ENCODE data around the gene PLEKHA4.
"Not testable (repeated sequence)": the region's sequence is repeated elsewhere in the genome, so short reads cannot be mapped to it uniquely, and the experiment has no call there.

Gene PLEKHA4

GRCh38 chr19:48887861-48888612, 19.6 kb upstream of the PLEKHA4 start:
- DNase-seq = no peak

DNA sequence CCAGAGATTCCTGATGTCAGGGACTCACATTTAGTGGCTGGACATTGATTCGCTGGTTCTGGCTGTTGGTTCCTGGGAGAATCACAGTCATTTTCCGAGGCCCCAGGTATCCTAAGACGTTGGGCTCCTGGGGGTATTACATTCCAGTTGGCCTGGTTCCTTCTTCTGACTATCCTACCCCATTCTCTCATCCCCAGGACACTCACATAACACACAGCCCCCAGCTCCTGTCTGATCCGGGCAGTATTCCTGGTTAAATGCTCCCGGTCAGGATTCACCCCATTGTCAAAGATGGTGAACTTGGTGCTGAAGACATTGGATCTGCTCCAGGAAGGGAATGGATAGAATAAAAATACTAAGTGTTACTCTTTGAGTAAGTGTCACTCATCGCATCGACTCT, 15.3 kb upstream of the PLEKHA4 start:
- DNase-seq = no peak

DNA sequence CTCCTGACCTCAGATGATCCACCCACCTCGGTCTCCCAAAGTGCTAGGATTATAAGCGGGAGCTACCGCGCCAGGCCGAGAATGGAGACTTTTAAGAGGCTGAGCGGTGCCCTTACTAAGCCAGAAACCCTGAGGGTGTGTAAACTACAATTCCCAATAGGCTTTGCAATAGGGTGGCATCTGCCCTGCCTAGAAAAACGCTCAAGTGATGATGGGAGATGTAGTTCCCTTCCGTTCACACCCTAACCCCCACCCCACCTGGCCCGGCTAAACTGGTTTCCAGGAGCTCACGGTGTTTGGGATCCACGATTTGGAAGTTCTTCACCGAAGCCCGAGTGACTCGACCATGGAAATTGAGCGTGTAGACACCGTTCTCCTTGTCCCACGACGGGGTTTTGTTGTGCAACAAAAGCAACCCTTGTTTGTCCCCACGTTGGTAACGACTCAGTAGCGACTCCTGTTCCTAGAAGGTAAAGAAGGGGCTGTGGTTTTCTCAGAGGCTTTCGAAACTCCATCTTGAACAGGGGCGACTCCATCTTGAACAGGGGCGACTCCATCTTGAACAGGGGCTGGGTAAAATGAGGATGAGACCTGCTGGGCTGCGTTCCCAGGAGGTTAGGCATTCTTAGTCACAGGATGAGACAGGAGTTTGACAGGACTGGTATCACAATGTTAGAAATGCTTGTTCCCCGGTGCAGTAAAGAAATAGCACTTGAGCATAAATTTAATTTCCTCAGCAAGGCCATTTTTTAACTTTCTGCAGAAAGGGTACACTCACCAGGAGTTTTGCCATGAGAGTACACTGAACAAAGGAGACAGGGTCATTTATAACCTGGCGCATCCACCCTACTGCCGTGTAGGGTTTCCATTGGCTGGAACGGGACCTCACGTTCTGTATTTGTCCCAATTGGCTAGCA, 13.6 kb upstream of the PLEKHA4 start:
- no peak for DNase-seq

DNA sequence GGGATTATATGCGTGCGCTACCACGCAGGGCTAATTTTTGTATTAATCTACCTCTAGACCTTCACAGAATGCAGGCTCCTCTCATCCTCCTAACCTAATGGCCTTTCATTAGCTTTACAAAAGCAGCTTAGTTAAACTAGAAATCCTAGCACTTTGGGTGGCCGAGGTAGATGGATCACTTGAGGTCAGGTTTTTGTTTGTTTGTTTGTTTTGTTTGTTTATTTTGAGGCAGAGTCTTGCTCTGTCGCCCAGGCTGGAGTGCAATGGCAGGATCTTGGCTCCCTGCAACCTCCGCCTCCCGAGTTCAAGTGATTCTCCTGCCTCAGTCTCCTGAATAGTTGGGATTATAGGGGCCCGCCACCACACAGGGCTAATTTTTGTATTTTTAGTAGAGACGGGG, 11.3 kb upstream of the PLEKHA4 start:
- not testable (repeated sequence) for DNase-seq

- no peak for DNase-seq
Observed at GRCh38 chr19:48879025-48879637, 10.7 kb upstream of the PLEKHA4 start.

DNA sequence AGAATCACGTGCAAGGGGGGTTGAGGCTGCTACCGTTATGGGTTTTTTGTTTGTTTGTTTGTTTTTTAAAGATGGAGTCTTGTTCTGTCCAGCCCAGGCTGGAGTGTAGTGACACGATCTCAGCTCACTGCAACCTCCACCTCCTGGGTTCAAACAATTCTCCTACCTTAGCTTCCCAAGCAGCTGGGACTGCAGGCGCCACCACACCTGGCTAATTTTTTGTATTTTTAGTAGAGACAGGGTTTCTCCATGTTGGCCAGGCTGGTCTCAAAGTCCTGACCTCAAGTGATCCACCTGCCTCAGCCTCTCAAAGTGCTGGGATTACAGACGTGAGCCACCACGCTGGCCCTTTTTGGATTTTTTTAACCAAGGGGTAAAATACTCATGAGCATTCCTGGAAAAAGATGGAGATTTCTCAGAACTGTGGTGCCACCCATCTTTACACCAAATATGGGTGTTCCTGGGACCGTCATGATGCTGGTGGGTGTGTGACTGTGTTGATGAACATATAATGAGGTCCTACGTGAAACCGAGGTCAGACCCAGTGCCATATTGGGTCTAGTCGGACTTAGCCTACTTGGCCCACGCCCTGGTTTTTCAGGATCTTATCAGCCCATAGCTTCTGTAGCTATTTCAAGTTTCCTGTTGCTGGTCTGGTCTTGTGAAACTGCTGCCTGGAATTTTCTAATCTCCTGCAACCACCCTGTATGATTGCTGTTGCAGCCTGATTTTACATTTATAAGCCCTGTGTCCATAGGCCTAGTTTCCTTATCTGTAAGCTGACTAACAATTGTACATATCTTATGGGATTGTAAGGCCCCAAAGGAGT, 10.0 kb upstream of the PLEKHA4 start:
- DNase-seq = no peak

DNA sequence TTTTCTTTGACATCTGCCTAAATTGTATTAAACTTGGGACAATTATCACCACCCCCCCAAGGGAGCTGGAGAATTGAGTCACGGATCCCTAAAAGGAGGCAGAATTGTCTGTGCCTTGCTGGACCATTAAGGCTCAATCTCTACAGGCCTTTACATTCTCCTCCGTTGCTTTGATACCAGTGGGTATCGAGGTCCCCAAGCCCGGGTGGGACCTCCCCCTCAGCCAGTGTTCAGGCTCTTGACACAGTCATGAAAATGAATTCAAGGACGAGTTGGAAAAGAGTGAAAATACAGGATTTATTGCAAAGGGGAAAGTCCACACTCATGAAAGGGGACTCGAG, 9.4 kb upstream of the PLEKHA4 start:
- DNase-seq = no peak

GRCh38 chr19:48876043-48876981, 7.9 kb upstream of the PLEKHA4 start:
- not testable (repeated sequence) for DNase-seq

DNA sequence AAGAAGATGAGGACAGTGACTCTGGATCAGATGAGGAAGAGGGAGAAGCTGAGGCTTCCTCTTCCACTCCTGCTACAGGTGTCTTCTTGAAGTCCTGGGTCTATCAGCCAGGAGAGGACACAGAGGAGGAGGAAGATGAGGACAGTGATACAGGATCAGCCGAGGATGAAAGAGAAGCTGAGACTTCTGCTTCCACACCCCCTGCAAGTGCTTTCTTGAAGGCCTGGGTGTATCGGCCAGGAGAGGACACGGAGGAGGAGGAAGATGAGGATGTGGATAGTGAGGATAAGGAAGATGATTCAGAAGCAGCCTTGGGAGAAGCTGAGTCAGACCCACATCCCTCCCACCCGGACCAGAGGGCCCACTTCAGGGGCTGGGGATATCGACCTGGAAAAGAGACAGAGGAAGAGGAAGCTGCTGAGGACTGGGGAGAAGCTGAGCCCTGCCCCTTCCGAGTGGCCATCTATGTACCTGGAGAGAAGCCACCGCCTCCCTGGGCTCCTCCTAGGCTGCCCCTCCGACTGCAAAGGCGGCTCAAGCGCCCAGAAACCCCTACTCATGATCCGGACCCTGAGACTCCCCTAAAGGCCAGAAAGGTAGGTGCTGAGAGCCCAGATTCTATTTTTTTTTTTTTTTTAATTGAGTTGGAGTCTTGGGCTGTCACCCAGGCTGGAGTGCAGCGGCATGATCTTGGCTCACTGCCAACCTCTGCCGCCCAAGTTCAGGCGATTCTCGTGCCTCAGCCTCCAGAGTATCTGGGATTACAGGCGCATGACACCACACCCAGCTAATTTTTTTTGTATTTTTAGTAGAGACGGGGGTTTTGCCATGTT, 6.1 kb upstream of the PLEKHA4 start:
- DNase-seq = no peak

DNA sequence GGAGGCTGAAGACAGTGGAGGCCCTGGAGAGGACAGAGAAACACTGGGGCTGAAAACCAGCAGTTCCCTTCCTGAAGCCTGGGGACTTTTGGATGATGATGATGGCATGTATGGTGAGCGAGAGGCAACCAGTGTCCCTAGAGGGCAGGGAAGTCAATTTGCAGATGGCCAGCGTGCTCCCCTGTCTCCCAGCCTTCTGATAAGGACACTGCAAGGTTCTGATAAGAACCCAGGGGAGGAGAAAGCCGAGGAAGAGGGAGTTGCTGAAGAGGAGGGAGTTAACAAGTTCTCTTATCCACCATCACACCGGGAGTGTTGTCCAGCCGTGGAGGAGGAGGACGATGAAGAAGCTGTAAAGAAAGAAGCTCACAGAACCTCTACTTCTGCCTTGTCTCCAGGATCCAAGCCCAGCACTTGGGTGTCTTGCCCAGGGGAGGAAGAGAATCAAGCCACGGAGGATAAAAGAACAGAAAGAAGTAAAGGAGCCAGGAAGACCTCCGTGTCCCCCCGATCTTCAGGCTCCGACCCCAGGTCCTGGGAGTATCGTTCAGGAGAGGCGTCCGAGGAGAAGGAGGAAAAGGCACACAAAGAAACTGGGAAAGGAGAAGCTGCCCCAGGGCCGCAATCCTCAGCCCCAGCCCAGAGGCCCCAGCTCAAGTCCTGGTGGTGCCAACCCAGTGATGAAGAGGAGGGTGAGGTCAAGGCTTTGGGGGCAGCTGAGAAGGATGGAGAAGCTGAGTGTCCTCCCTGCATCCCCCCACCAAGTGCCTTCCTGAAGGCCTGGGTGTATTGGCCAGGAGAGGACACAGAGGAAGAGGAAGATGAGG, 5.3 kb upstream of the PLEKHA4 start:
- no peak for DNase-seq

- peak; percentile 27 for DNase-seq
Observed at GRCh38 chr19:48872884-48873475, 4.6 kb upstream of the PLEKHA4 start.

DNA sequence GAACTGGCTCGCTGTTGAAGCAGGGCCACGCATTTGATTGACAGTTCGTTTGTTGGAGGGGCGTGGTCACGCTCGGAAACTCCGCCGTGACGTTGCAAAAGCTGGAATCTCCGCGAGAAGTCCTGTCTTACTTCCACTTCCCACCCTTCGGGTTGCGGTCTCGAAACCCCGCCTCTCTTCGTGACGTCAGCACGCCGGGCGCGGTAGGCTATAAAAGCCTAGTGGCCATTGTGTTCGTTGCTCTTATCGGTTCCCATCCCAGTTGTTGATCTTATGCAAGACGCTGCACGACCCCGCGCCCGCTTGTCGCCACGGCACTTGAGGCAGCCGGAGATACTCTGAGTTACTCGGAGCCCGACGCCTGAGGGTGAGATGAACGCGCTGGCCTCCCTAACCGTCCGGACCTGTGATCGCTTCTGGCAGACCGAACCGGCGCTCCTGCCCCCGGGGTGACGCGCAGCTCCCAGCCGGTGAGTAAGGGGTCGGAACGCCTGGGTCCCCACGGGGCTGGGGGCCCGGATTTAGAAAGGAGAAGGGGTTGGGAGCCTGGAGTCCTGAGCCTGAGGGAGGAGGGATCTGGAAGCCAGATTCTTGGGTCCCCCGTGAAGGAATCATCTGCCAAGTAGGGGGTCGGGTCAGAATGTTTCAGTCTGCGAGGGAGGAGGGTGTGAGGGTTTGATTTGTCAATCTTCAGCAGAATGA, 3.9 kb upstream of the PLEKHA4 start, which contains the start of gene PPP1R15A:
TSS of gene PPP1R15A (plus strand) at position 240 of the 702 bp plus-strand sequence. CDS start 813 bp downstream, outside the sequence.
- peak; percentile 93 for DNase-seq

DNA sequence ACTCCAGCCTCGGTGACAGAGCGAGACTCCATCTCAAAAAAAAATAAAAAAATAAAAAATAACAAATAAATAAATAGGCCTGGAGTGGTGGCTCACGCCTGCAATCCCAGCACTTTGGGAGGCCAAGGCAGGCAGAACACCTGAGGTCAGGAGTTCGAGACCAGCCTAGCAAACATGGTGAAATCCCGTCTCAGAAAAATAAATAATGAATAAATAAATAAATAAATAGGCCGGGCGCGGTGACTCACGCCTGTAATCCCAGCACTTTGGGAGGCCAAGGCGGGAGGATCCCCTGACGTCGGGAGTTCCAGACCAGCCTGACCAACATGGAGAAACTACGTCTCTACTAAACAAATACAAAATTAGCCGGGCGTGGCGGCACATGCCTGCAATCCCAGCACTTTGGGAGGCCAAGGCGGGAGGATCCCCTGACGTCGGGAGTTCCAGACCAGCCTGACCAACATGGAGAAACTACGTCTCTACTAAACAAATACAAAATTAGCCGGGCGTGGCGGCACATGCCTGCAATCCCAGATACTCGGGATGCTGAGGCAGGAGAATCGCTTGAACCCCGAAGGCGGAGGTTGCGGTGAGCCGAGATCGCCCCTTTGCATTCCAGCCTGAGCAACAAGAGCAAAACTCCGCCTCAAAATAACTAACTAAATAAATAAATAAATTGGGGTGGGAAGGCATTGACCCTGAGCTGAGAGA, 3.2 kb upstream of the PLEKHA4 start:
- not testable (repeated sequence) for DNase-seq

- no peak for DNase-seq
Observed at GRCh38 chr19:48870048-48870447, 1.6 kb upstream of the PLEKHA4 start.

GRCh38 chr19:48867746-48868113, 687 bp downstream of the PLEKHA4 start:
- no peak for DNase-seq

- no peak for DNase-seq
Observed at GRCh38 chr19:48867123-48867745, 1.2 kb downstream of the PLEKHA4 start.

DNA sequence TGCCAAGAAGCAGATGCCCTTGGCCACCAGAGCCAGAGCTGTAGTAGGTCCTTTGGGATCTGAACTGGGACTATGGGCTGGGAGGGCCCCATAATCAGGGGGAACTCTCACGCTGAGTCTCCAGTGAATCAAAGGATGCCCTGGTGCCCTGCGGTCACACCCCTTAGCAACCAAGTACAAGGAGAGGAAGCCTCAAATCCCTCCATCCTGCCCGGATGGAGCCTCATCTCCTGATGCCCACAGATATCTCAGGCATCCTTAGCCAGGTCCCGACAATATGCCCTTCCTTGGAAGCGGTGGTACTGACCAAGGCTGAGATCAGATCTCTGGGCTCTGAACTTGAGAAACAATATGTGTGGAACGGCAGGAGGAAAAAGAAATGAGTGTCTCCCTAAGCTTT, 1.7 kb downstream of the PLEKHA4 start:
- DNase-seq = no peak

Data from NCI-H2227 treated with DMSO at 0.1 percent for 48 hours (cell line).